ENCODE measurements around the gene RARA.

Gene RARA

GRCh38 chr17:40341808-40342503 lies 33.0 kb downstream of the RARA start (continued):
- no peak for TF ChIP-seq ZNF521 (tag by site-specific recombination; IDR thresholded peaks at IDR 0.05)
- TF ChIP-seq ZNF16 (tag by site-specific recombination; IDR thresholded peaks at IDR 0.05; ENCODE audit: low read depth), result no peak
- TF ChIP-seq AEBP2 (tag by site-specific recombination; IDR thresholded peaks at IDR 0.05; ENCODE audit: borderline replicate concordance), result no peak
- no peak for TF ChIP-seq ZNF132 (tag by site-specific recombination; IDR thresholded peaks at IDR 0.05; ENCODE audit: borderline replicate concordance)
- no peak for TF ChIP-seq ZNF449 (tag by site-specific recombination; IDR thresholded peaks at IDR 0.05)
- peak; percentile 90 for TF ChIP-seq SP3 (tag by site-specific recombination; IDR thresholded peaks at IDR 0.05)
- no peak for TF ChIP-seq ZNF140 (tag by site-specific recombination; IDR thresholded peaks at IDR 0.05)
- no peak for TF ChIP-seq ZNF549 (tag by site-specific recombination; IDR thresholded peaks at IDR 0.05)
- TF ChIP-seq ZNF157 (tag by site-specific recombination; IDR thresholded peaks at IDR 0.05), result no peak
- TF ChIP-seq ZNF362 (tag by site-specific recombination; IDR thresholded peaks at IDR 0.05), result no peak
- no peak for TF ChIP-seq GLI2 (tag by site-specific recombination; IDR thresholded peaks at IDR 0.05; ENCODE audit: borderline replicate concordance, low read depth)
- peak; percentile 26; the same call in 1 of the 2 replicates for TF ChIP-seq ZNF639 (tag by site-specific recombination; IDR thresholded peaks at IDR 0.05)
- no peak for TF ChIP-seq BCL6B (tag by site-specific recombination; IDR thresholded peaks at IDR 0.05)
- no peak for TF ChIP-seq ZNF10 (tag by site-specific recombination; IDR thresholded peaks at IDR 0.05)
- no peak for TF ChIP-seq ZNF561 (tag by site-specific recombination; IDR thresholded peaks at IDR 0.05; ENCODE audit: borderline replicate concordance)
- TF ChIP-seq ZNF175 (tag by site-specific recombination; IDR thresholded peaks at IDR 0.05), result no peak
- TF ChIP-seq ATF2 (tag by site-specific recombination; IDR thresholded peaks at IDR 0.05; ENCODE audit: low read depth), result no peak
- TF ChIP-seq ZXDB (tag by site-specific recombination; IDR thresholded peaks at IDR 0.05), result no peak
- TF ChIP-seq ELK4 (IDR thresholded peaks at IDR 0.05; ENCODE audit: borderline replicate concordance, low read depth, low read length), result no peak
- TF ChIP-seq ZNF792 (tag by site-specific recombination; IDR thresholded peaks at IDR 0.05), result no peak
- TF ChIP-seq ZSCAN16 (tag by site-specific recombination; IDR thresholded peaks at IDR 0.05), result no peak
- no peak for TF ChIP-seq ZNF560 (tag by site-specific recombination; IDR thresholded peaks at IDR 0.05; ENCODE audit: borderline replicate concordance)
- TF ChIP-seq ZNF121 (tag by site-specific recombination; IDR thresholded peaks at IDR 0.05), result no peak
- no peak for TF ChIP-seq ZNF112 (tag by site-specific recombination; IDR thresholded peaks at IDR 0.05)
- no peak for TF ChIP-seq ZBTB6 (tag by site-specific recombination; IDR thresholded peaks at IDR 0.05)
- TF ChIP-seq ZNF280C (tag by site-specific recombination; IDR thresholded peaks at IDR 0.05), result no peak
- TF ChIP-seq ZNF514 (tag by site-specific recombination; IDR thresholded peaks at IDR 0.05), result no peak
